Loucy (cell line): ENCODE data around the gene PHACTR3.

Experiments used
- H2AFZ ChIP-seq: fragments of 200-600 bp; sonication (generic); 2 replicates; pipeline ENCODE4 v1.6.0; 2016; ENCODE audit warnings: antibody characterized with exemption, mild to moderate bottlenecking, low read length, moderate library complexity
- H3F3A ChIP-seq: fragments of 200-600 bp; 2 replicates; pipeline ENCODE4 v1.6.0; 2016; ENCODE audit warnings: antibody characterized with exemption, low read depth, mild to moderate bottlenecking
- H3K27me3 ChIP-seq: fragments of 200-600 bp; sonication (generic); 2 replicates; pipeline ENCODE4 v1.6.1; 2014; ENCODE audit warnings: low read length, mild to moderate bottlenecking; ENCODE audit not compliant: insufficient read depth, poor library complexity, severe bottlenecking
- H3K36me3 ChIP-seq: fragments of 200-600 bp; sonication (generic); 2 replicates; pipeline ENCODE4 v1.6.1; 2016; ENCODE audit warnings: low read length; ENCODE audit not compliant: insufficient read depth
- H3K4me1 ChIP-seq: fragments of 200-600 bp; sonication (generic); 2 replicates; pipeline ENCODE4 v1.5.1; 2014; ENCODE audit warnings: low read length, mild to moderate bottlenecking; ENCODE audit not compliant: insufficient read depth, poor library complexity, severe bottlenecking
- H3K4me2 ChIP-seq: fragments of 200-600 bp; sonication (generic); 2 replicates; pipeline ENCODE4 v1.6.0; 2014; ENCODE audit warnings: antibody characterized with exemption, low read length, low read depth, mild to moderate bottlenecking; ENCODE audit not compliant: poor library complexity, severe bottlenecking
- H3K4me3 ChIP-seq: fragments of 200-600 bp; sonication (generic); 2 replicates; pipeline ENCODE4 v1.5.1; 2014; ENCODE audit warnings: low read length, mild to moderate bottlenecking, mixed read lengths; ENCODE audit not compliant: poor library complexity, severe bottlenecking
- H3K79me2 ChIP-seq: fragments of 200-600 bp; sonication (generic); 2 replicates; pipeline ENCODE4 v1.6.1; 2014; ENCODE audit warnings: low read length; ENCODE audit not compliant: insufficient read depth
- H3K9ac ChIP-seq: fragments of 200-600 bp; sonication (generic); 2 replicates; pipeline ENCODE4 v1.6.0; 2014; ENCODE audit warnings: mild to moderate bottlenecking, low read depth, low read length, moderate library complexity; ENCODE audit not compliant: poor library complexity, severe bottlenecking
- H3K9me2 ChIP-seq: fragments of 200-600 bp; sonication (generic); replicated peaks from 2 replicates; pipeline ENCODE4 v1.6.1; 2016; ENCODE audit warnings: low read depth, low read length, mixed read lengths
- H3K9me3 ChIP-seq: fragments of 200-600 bp; sonication (generic); 2 replicates; pipeline ENCODE4 v1.6.1; 2014; ENCODE audit warnings: mild to moderate bottlenecking, antibody characterized with exemption, low read length, low read depth; ENCODE audit not compliant: insufficient read depth
- H4K20me1 ChIP-seq: fragments of 200-600 bp; sonication (generic); 2 replicates; pipeline ENCODE4 v1.6.0; 2014; ENCODE audit warnings: antibody characterized with exemption, low read length, mild to moderate bottlenecking; ENCODE audit not compliant: insufficient read depth, poor library complexity, severe bottlenecking
- EZH2phosphoT487 ChIP-seq: fragments of 200-600 bp; IDR thresholded peaks from 2 replicates; pipeline ENCODE4 v1.6.1; 2018; ENCODE audit warnings: antibody characterized with exemption, mild to moderate bottlenecking, moderate library complexity, borderline replicate concordance
- TF ChIP-seq, protein P1 (sequence below): fragments of 200-600 bp; sonication (generic); conservative IDR thresholded peaks from 2 replicates; pipeline ENCODE4 v1.5.1; 2014; ENCODE audit warnings: mild to moderate bottlenecking, antibody characterized with exemption, low read length

The PHACTR3 gene

GRCh38 chr20:59580146-59580946 is 24.0 kb upstream of the PHACTR3 start:
- H3K9me2 ChIP-seq = no peaks in the 10 kb centered on the region
- peaks cover 88% of the 10 kb centered on the region for H3K4me1 ChIP-seq
- TF ChIP-seq, protein P1, sequence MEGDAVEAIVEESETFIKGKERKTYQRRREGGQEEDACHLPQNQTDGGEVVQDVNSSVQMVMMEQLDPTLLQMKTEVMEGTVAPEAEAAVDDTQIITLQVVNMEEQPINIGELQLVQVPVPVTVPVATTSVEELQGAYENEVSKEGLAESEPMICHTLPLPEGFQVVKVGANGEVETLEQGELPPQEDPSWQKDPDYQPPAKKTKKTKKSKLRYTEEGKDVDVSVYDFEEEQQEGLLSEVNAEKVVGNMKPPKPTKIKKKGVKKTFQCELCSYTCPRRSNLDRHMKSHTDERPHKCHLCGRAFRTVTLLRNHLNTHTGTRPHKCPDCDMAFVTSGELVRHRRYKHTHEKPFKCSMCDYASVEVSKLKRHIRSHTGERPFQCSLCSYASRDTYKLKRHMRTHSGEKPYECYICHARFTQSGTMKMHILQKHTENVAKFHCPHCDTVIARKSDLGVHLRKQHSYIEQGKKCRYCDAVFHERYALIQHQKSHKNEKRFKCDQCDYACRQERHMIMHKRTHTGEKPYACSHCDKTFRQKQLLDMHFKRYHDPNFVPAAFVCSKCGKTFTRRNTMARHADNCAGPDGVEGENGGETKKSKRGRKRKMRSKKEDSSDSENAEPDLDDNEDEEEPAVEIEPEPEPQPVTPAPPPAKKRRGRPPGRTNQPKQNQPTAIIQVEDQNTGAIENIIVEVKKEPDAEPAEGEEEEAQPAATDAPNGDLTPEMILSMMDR = no peak
- no peak for TF ChIP-seq EZH2phosphoT487
- peak overlapping the region; percentile 83 for H3K4me2 ChIP-seq
- H4K20me1 ChIP-seq = no peaks in the 10 kb centered on the region
- H3K36me3 ChIP-seq = no peaks in the 10 kb centered on the region
- no peaks in the 10 kb centered on the region for H3K9me3 ChIP-seq
- H3K27me3 ChIP-seq = no peaks in the 10 kb centered on the region
- H3K79me2 ChIP-seq = peaks cover 80% of the 10 kb centered on the region
- no peak overlapping the region for H2AFZ ChIP-seq
- peak overlapping the region; percentile 69 for H3K4me3 ChIP-seq
- H3F3A ChIP-seq = peaks cover 15% of the 10 kb centered on the region
- peak overlapping the region; percentile 88 for H3K9ac ChIP-seq

DNA sequence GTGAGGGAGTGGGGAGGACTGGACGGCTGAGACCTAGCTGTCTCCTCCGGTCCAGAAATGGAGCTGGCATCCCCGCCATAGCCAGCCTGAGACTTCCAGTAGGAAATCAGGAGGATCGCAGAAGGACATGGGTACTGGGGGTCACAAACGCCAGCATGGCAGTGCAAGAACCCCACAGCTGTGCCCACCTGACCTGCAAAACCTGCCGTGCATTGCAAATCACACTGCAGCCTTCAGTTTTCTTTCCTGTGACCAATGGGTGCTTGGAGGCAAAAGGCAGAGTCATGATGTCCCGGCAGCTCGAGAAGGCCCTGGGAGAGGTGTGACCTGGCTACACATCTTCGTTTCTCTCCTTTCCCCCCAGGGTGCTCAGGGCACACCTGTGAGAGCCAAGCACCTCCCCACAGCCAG is 23.3 kb upstream of the PHACTR3 start:
- TF ChIP-seq EZH2phosphoT487 = no peak
- TF ChIP-seq, protein P1 = no peak
- peak overlapping the region; percentile 69 for H3K4me3 ChIP-seq
- H3K79me2 ChIP-seq = peaks cover 85% of the 10 kb centered on the region
- no peaks in the 10 kb centered on the region for H3K9me2 ChIP-seq
- H2AFZ ChIP-seq = no peak overlapping the region
- H3K9me3 ChIP-seq = no peaks in the 10 kb centered on the region
- peaks cover 88% of the 10 kb centered on the region for H3K4me1 ChIP-seq
- H3K4me2 ChIP-seq = peak overlapping the region; percentile 83
- no peaks in the 10 kb centered on the region for H4K20me1 ChIP-seq
- H3K9ac ChIP-seq = peak overlapping the region; percentile 88
- peaks cover 21% of the 10 kb centered on the region for H3F3A ChIP-seq
- H3K27me3 ChIP-seq = no peaks in the 10 kb centered on the region
- no peaks in the 10 kb centered on the region for H3K36me3 ChIP-seq

DNA sequence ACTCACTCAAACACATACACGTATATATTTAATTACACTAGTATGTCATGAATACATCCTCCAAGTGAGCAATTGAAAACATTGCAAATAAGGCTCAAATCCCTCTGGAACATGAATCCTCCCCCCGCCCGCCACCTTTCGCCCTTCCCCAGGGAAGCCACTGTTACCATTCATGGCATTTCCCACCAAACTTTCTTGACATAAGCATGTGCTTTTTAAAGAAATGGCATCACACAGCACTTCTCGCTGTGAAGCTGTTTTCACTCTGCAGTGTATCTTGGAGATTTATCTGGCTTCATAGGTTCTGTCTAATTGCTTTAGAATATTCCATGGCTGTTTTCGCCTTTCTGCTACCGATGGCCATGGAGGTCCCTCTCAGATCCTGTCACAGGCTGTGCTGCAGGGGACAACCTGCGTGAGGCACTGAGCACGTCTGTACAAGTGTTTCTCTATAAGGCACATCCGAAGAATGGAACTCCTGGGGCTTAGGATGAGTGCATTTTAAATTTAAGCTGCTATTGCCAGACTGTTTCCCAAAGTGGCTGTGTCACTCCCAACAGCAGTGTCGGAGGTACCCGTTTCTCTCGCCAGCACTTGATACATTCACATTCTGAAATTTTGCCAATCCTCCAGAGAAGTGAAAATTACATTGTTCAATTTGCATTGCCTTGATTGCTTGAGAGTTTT is 22.2 kb upstream of the PHACTR3 start:
- Histone ChIP-seq H3K4me3 (peak overlapping the region; percentile 69), H3K4me2 (peak overlapping the region; percentile 83), H3K4me1 (peaks cover 93% of the 10 kb centered on the region), H3K9ac (peak overlapping the region; percentile 88), H3F3A (peaks cover 21% of the 10 kb centered on the region), H3K27me3 (no peaks in the 10 kb centered on the region), H3K79me2 (peaks cover 91% of the 10 kb centered on the region), H4K20me1 (no peaks in the 10 kb centered on the region), H3K9me3 (no peaks in the 10 kb centered on the region), H3K36me3 (no peaks in the 10 kb centered on the region), H3K9me2 (no peaks in the 10 kb centered on the region), H2AFZ (no peak overlapping the region)
- TF ChIP-seq, protein P1 = 0 out of 2 replicates have a peak, but pooled peaks have one; percentile 8
- no peak for TF ChIP-seq EZH2phosphoT487
